Measurements from ENCODE around the gene DLG5. TPM values are rescaled to one million over a fixed set of nuclear protein-coding genes. Genes with fewer than 3 reads are reported as not detected.
A peak's percentile ranks its signal among the peaks of the same experiment; 100 is the strongest.

DLG5 gene
- total and polyA plus RNA-seq, 2 experiments from 2014 or later = 4.4 to 27.9 TPM

GRCh38 chr10:77925795-77926565, 575 bp downstream of the DLG5 start:
- TF ChIP-seq EZH2 (IDR thresholded peaks at IDR 0.05; ENCODE audit: insufficient read depth, poor library complexity, severe bottlenecking) = no peak
- no peak for TF ChIP-seq EZH2phosphoT487 (IDR thresholded peaks at IDR 0.05; ENCODE audit: insufficient read depth, low read depth)
- peak overlapping the region; percentile 95 for H3K4me2 ChIP-seq (ENCODE audit: unreplicated experiment)
- H3K27ac ChIP-seq = 0 out of 2 replicates have a peak overlapping the region, but pooled peaks have one; percentile 18
- no peaks in the 10 kb centered on the region for H3K9me2 ChIP-seq (ENCODE audit: insufficient read depth)
- H3K4me1 ChIP-seq (ENCODE audit: insufficient read depth) = peaks cover 11% of the 10 kb centered on the region
- 0 out of 2 replicates have a peak, but pooled peaks cover 18% of the 10 kb centered on the region for H3F3A ChIP-seq (ENCODE audit: insufficient read depth)
- H3K27me3 ChIP-seq (replicated peaks; ENCODE audit: insufficient read depth) = no peaks in the 10 kb centered on the region
- in situ Hi-C loops (cut with MboI) = no loop called here
- peak overlapping the region; percentile 83 for H3K4me3 ChIP-seq
- peak overlapping the region; percentile 74 for H2AFZ ChIP-seq
- peaks cover 48% of the 10 kb centered on the region for H3K79me2 ChIP-seq (ENCODE audit: insufficient read depth)
- peak overlapping the region; percentile 83 for H3K9ac ChIP-seq
- no peaks in the 10 kb centered on the region; the same call in 1 of the 2 replicates for H4K20me1 ChIP-seq (ENCODE audit: insufficient read depth)
- no peaks in the 10 kb centered on the region for H3K36me3 ChIP-seq (ENCODE audit: low read depth)
- H3K9me3 ChIP-seq (ENCODE audit: low read depth) = no peaks in the 10 kb centered on the region
- peak; percentile 77 for DNase-seq
- WGBS, 2 experiments (ENCODE audit: low coverage in 1 of 2, low lambda C conversion rate in 2 of 2, missing lambda C conversion rate in 2 of 2) = 1% methylated on average over 38 to 72 of the region's 73 CpGs

GRCh38 chr10:77925410-77925794, 1.2 kb downstream of the DLG5 start:
- Histone ChIP-seq H3K9me3 (ENCODE audit: low read depth) (no peaks in the 10 kb centered on the region), H3F3A (ENCODE audit: insufficient read depth) (0 out of 2 replicates have a peak, but pooled peaks cover 18% of the 10 kb centered on the region), H3K36me3 (ENCODE audit: low read depth) (no peaks in the 10 kb centered on the region), H2AFZ (peak overlapping the region; percentile 74), H3K9ac (peak overlapping the region; percentile 83), H3K27me3 (replicated peaks; ENCODE audit: insufficient read depth) (no peaks in the 10 kb centered on the region), H3K9me2 (ENCODE audit: insufficient read depth) (no peaks in the 10 kb centered on the region), H3K4me3 (peak overlapping the region; percentile 83), H3K4me1 (ENCODE audit: insufficient read depth) (peaks cover 11% of the 10 kb centered on the region), H3K79me2 (ENCODE audit: insufficient read depth) (peaks cover 54% of the 10 kb centered on the region), H3K4me2 (ENCODE audit: unreplicated experiment) (peak overlapping the region; percentile 95), H4K20me1 (ENCODE audit: insufficient read depth) (no peaks in the 10 kb centered on the region; the same call in 1 of the 2 replicates), H3K27ac (0 out of 2 replicates have a peak overlapping the region, but pooled peaks have one; percentile 18)
- in situ Hi-C loops (cut with MboI) = no loop called here
- TF ChIP-seq EZH2 (IDR thresholded peaks at IDR 0.05; ENCODE audit: insufficient read depth, poor library complexity, severe bottlenecking) (no peak), EZH2phosphoT487 (IDR thresholded peaks at IDR 0.05; ENCODE audit: insufficient read depth, low read depth) (no peak)
- DNase-seq = peak; percentile 81
- whole genome bisulfite sequencing, 2 experiments (ENCODE audit: low coverage in 1 of 2, low lambda C conversion rate in 2 of 2, missing lambda C conversion rate in 2 of 2) = 3 to 4% methylated on average over 7 of the region's 7 CpGs

GRCh38 chr10:77922566-77923179, 3.9 kb downstream of the DLG5 start:
- H3K4me3 ChIP-seq = no peak overlapping the region
- WGBS, 2 experiments (ENCODE audit: low coverage in 1 of 2, low lambda C conversion rate in 2 of 2, missing lambda C conversion rate in 2 of 2) = 89 to 91% methylated on average over 8 of the region's 8 CpGs
- in situ Hi-C loops (cut with MboI) = no loop called here
- no peaks in the 10 kb centered on the region for H3K27me3 ChIP-seq (replicated peaks; ENCODE audit: insufficient read depth)
- peaks cover 80% of the 10 kb centered on the region for H3K79me2 ChIP-seq (ENCODE audit: insufficient read depth)
- H3F3A ChIP-seq (ENCODE audit: insufficient read depth) = peaks cover 19% of the 10 kb centered on the region; the same call in 1 of the 2 replicates
- no peak for DNase-seq
- no peak overlapping the region for H3K4me2 ChIP-seq (ENCODE audit: unreplicated experiment)
- no peak overlapping the region for H2AFZ ChIP-seq
- H3K4me1 ChIP-seq (ENCODE audit: insufficient read depth) = peaks cover 18% of the 10 kb centered on the region
- H3K9me2 ChIP-seq (ENCODE audit: insufficient read depth) = no peaks in the 10 kb centered on the region
- no peak overlapping the region for H3K9ac ChIP-seq
- H3K36me3 ChIP-seq (ENCODE audit: low read depth) = no peaks in the 10 kb centered on the region
- no peaks in the 10 kb centered on the region for H3K9me3 ChIP-seq (ENCODE audit: low read depth)
- H3K27ac ChIP-seq = no peak overlapping the region
- peaks cover 6% of the 10 kb centered on the region; the same call in 1 of the 2 replicates for H4K20me1 ChIP-seq (ENCODE audit: insufficient read depth)
- no peak for TF ChIP-seq EZH2 (IDR thresholded peaks at IDR 0.05; ENCODE audit: insufficient read depth, poor library complexity, severe bottlenecking)
- no peak for TF ChIP-seq EZH2phosphoT487 (IDR thresholded peaks at IDR 0.05; ENCODE audit: insufficient read depth, low read depth)

GRCh38 chr10:77922055-77922454, 4.5 kb downstream of the DLG5 start:
- Histone ChIP-seq H3K4me3 (no peak overlapping the region), H3K27me3 (replicated peaks; ENCODE audit: insufficient read depth) (no peaks in the 10 kb centered on the region), H2AFZ (no peak overlapping the region), H3K27ac (no peak overlapping the region), H3K9me3 (ENCODE audit: low read depth) (no peaks in the 10 kb centered on the region), H4K20me1 (ENCODE audit: insufficient read depth) (peaks cover 6% of the 10 kb centered on the region), H3K79me2 (ENCODE audit: insufficient read depth) (peaks cover 87% of the 10 kb centered on the region), H3K36me3 (ENCODE audit: low read depth) (no peaks in the 10 kb centered on the region), H3K4me2 (ENCODE audit: unreplicated experiment) (no peak overlapping the region), H3K9me2 (ENCODE audit: insufficient read depth) (no peaks in the 10 kb centered on the region), H3K4me1 (ENCODE audit: insufficient read depth) (peaks cover 18% of the 10 kb centered on the region), H3K9ac (no peak overlapping the region), H3F3A (ENCODE audit: insufficient read depth) (peaks cover 19% of the 10 kb centered on the region; the same call in 1 of the 2 replicates)
- WGBS, 2 experiments (ENCODE audit: low coverage in 1 of 2, low lambda C conversion rate in 2 of 2, missing lambda C conversion rate in 2 of 2) = 98 to 100% methylated on average over 5 of the region's 5 CpGs
- no peak for DNase-seq
- no peak for TF ChIP-seq EZH2 (IDR thresholded peaks at IDR 0.05; ENCODE audit: insufficient read depth, poor library complexity, severe bottlenecking)
- in situ Hi-C loops (cut with MboI) = no loop called here
